OCI-LY3 (cell line): Measurements from ENCODE around the gene FANCC.

Experiments used
- H2AFZ ChIP-seq: fragments of 200-600, 300-600 bp; shearing (Covaris generic); 2 replicates; pipeline ENCODE4 v1.6.0; 2014; ENCODE audit warnings: antibody characterized with exemption, low read depth, low read length
- H3K27ac ChIP-seq: fragments of 200-600, 300-600 bp; sonication (generic); 2 replicates; pipeline ENCODE4 v1.5.1; 2014; ENCODE audit warnings: mild to moderate bottlenecking, low read length, moderate library complexity, mixed read lengths
- H3K27me3 ChIP-seq: fragments of 200-600, 300-600 bp; sonication (generic); 2 replicates; pipeline ENCODE4 v1.6.1; 2014; ENCODE audit warnings: low read depth, low read length, mixed read lengths
- H3K36me3 ChIP-seq: fragments of 200-600, 300-600 bp; sonication (generic); replicated peaks from 2 replicates; pipeline ENCODE3; 2014; ENCODE audit warnings: low read depth, low read length, mixed read lengths
- H3K4me1 ChIP-seq: fragments of 300-600, 200-600 bp; sonication (generic); 2 replicates; pipeline ENCODE4 v1.6.1; 2014; ENCODE audit warnings: low read length, mixed read lengths
- H3K4me2 ChIP-seq: fragments of 200-600, 300-600 bp; sonication (generic); 2 replicates; pipeline ENCODE4 v1.6.1; 2014; ENCODE audit warnings: low read length, mixed read lengths
- H3K4me3 ChIP-seq: fragments of 300-600, 200-600 bp; sonication (generic); 2 replicates; pipeline ENCODE4 v1.5.1; 2014; ENCODE audit warnings: antibody characterized with exemption, mild to moderate bottlenecking, low read length, moderate library complexity
- H3K79me2 ChIP-seq: fragments of 300-600, 200-600 bp; shearing (Covaris generic); 2 replicates; pipeline ENCODE4 v1.6.1; 2014; ENCODE audit warnings: mild to moderate bottlenecking, low read length, mixed read lengths
- H3K9ac ChIP-seq: fragments of 300-600, 200-600 bp; shearing (Covaris generic); 2 replicates; pipeline ENCODE4 v1.6.0; 2014; ENCODE audit warnings: mild to moderate bottlenecking, low read length, moderate library complexity
- H3K9me3 ChIP-seq: fragments of 200-600, 300-600 bp; shearing (Covaris generic); 2 replicates; pipeline ENCODE4 v1.6.1; 2014; ENCODE audit warnings: low read length, mixed read lengths; ENCODE audit not compliant: insufficient read depth
- H4K20me1 ChIP-seq: fragments of 200-600, 300-600 bp; sonication (generic); 2 replicates; pipeline ENCODE4 v1.6.1; 2016; ENCODE audit warnings: low read length, mixed read lengths; ENCODE audit not compliant: insufficient read depth
- EZH2phosphoT487 ChIP-seq: fragments of 200-600 bp; shearing (Covaris generic); IDR thresholded peaks from 2 replicates; pipeline ENCODE4 v1.6.1; 2018; ENCODE audit warnings: antibody characterized with exemption, mixed run types, low read depth
- TF ChIP-seq, protein P1 (sequence below): fragments of 200-600, 300-600 bp; sonication (generic); IDR thresholded peaks from 2 replicates; pipeline ENCODE4 v1.5.1; 2014; ENCODE audit warnings: antibody characterized with exemption, low read length, low read depth

Gene FANCC

DNA sequence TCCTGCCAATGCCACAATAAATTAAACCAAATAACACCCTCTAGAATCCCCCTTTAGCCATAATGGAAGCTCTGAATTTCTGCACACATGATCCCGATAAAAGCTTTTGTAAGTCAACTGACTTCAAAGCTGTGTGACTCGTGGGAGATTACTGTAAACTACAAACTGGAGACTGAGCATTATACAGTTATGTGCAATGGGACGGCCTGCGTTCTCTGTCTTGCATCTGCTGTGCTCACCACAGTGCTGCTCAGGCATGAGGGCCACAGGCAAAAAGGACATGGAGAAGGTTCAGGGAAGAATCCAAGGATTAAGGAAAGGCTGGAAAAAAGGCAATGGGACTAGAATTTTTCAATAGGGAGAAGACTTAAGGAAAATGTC, 184.2 kb downstream of the FANCC start:
- Histone ChIP-seq H3K4me1 (no peaks in the 10 kb centered on the region), H3K27me3 (no peaks in the 10 kb centered on the region), H3K4me2 (no peak overlapping the region), H3K27ac (no peak overlapping the region), H3K9ac (no peak overlapping the region), H3K36me3 (no peaks in the 10 kb centered on the region), H2AFZ (no peak overlapping the region), H3K4me3 (no peak overlapping the region), H4K20me1 (no peaks in the 10 kb centered on the region), H3K79me2 (no peaks in the 10 kb centered on the region), H3K9me3 (no peaks in the 10 kb centered on the region)
- TF ChIP-seq EZH2phosphoT487 = no peak

DNA sequence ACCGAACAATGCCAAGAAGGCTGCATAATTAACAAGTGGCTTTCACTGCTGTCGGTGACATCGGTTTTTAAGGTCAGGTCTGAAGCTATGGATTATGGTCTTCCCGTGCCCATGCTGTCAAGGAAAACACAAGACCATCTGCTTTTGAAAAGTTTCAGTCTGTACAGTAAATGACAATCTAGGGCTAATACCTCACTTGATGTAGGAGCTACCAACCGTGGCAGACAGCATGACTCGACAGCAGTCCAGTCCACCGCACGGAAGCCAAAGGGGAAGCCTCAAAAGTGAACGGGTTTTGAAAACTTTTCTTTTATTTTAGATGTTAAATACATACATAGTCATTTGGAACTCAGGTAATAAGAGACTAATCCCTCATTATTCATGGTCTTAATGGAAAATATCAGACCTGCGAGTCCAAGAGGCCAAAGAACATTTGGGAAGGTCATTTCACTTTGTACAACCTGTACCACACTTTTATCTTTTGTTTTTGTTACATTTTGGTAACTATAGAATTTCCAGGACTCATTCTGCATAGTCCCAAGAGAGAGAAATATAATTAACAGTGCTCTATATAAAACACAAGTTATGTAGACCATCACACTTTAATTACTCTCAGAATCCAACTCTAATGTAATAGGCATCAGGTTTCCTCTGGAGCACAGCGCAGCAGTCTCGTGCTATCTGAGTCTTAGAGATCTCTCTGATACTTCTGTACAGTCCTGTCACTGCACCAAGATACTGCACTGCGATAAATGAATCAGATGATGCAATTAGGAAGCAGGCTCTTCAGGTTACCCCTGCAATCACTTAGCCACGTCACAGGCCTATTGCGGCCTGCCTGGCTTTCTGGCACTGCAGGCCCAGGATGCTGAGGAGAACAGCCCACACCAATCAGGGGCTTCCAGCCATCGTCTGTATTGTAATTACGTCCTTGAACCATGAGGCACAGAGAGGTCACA, 184.9 kb downstream of the FANCC start:
- no peak for TF ChIP-seq EZH2phosphoT487
- TF ChIP-seq, protein P1, sequence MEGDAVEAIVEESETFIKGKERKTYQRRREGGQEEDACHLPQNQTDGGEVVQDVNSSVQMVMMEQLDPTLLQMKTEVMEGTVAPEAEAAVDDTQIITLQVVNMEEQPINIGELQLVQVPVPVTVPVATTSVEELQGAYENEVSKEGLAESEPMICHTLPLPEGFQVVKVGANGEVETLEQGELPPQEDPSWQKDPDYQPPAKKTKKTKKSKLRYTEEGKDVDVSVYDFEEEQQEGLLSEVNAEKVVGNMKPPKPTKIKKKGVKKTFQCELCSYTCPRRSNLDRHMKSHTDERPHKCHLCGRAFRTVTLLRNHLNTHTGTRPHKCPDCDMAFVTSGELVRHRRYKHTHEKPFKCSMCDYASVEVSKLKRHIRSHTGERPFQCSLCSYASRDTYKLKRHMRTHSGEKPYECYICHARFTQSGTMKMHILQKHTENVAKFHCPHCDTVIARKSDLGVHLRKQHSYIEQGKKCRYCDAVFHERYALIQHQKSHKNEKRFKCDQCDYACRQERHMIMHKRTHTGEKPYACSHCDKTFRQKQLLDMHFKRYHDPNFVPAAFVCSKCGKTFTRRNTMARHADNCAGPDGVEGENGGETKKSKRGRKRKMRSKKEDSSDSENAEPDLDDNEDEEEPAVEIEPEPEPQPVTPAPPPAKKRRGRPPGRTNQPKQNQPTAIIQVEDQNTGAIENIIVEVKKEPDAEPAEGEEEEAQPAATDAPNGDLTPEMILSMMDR = no peak
- H4K20me1 ChIP-seq = no peaks in the 10 kb centered on the region
- no peaks in the 10 kb centered on the region for H3K79me2 ChIP-seq
- H3K4me1 ChIP-seq = no peaks in the 10 kb centered on the region
- H3K9me3 ChIP-seq = no peaks in the 10 kb centered on the region
- no peaks in the 10 kb centered on the region for H3K27me3 ChIP-seq
- no peak overlapping the region for H3K9ac ChIP-seq
- H2AFZ ChIP-seq = no peak overlapping the region
- no peak overlapping the region for H3K4me2 ChIP-seq
- H3K4me3 ChIP-seq = no peak overlapping the region
- H3K36me3 ChIP-seq = no peaks in the 10 kb centered on the region
- no peak overlapping the region for H3K27ac ChIP-seq

DNA sequence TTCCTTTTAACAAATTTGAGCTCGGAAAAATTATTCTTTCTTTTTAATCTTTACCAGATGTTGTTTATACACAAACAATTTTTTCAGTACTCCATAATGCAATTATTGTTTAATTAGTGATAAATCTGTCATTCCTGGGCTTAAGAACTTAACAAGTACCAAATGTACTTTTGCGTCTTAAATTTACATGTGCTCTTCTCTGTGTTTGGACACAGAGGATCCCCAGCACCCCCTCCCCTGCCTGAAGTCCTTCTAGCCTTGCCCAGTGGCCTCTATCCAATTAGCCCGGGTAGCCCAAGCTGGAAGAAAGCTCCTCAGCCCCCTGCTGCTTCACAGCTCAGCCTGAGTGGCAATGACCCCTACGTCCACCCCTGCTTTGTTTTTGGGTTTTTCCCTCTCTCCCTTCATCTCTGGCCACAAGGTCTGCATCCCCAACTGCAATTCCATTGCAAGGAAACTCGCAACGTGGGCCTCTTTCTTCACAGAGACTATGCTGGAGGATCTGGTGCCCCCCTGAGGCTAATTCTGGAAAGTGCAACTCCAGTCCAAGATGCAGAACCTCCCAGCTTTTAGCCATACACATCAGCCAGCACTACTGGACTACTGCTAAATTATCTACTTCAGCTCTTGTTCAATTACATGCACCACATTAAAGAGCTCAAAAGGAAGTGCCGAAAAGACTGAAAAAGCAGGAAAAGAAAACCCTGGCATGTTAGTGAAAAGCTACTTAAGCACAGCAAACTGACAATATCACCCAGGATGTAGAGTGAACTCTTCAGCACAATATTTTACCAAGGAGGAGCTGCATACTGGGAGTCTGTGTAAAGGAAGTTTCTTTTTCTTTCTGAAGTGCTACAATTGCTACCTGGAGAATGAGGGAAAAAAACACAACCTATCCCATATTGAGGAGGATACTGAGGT, 186.2 kb downstream of the FANCC start:
- Histone ChIP-seq H3K79me2 (no peaks in the 10 kb centered on the region), H2AFZ (no peak overlapping the region), H3K9ac (no peak overlapping the region), H3K4me1 (no peaks in the 10 kb centered on the region), H3K9me3 (no peaks in the 10 kb centered on the region), H3K27me3 (no peaks in the 10 kb centered on the region), H3K27ac (no peak overlapping the region), H4K20me1 (no peaks in the 10 kb centered on the region), H3K4me3 (no peak overlapping the region), H3K4me2 (no peak overlapping the region), H3K36me3 (no peaks in the 10 kb centered on the region)
- TF ChIP-seq, protein P1 = peak; percentile 91
- no peak for TF ChIP-seq EZH2phosphoT487

DNA sequence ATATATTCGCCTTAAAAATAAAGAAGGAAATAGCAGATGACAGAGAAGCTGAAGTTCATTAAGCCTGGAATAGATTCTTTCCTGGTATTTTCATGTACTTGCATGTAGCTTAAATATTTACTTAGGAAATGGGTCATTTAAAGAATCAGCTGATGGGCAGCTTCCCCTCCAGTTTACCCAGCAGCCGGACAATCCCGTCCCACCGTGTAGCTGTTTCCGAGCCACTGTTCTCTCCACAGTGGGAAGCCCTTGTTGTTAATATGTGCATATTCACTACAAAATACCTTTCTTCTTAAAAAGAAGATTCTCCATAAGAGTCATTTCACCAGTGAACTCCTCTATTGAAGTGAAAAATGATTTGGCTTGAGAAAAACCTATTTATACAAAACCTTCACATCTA, 187.0 kb downstream of the FANCC start:
- Histone ChIP-seq H3K36me3 (no peaks in the 10 kb centered on the region), H3K27ac (no peak overlapping the region), H3K79me2 (no peaks in the 10 kb centered on the region), H2AFZ (no peak overlapping the region), H3K4me1 (no peaks in the 10 kb centered on the region), H3K9ac (no peak overlapping the region), H3K9me3 (no peaks in the 10 kb centered on the region), H3K27me3 (no peaks in the 10 kb centered on the region), H3K4me2 (no peak overlapping the region), H4K20me1 (no peaks in the 10 kb centered on the region), H3K4me3 (no peak overlapping the region)
- no peak for TF ChIP-seq EZH2phosphoT487
- TF ChIP-seq, protein P1 = no peak
